H9 (cell line): ENCODE measurements around the gene EXOC2. TPM values are rescaled to one million over a fixed set of nuclear protein-coding genes. Genes with fewer than 3 reads are reported as not detected.

Experiments used
- DNase-seq: peaks from one replicate; pipeline ENCODE4 v3.0.0-alpha.2; 2017
- H2AFZ ChIP-seq: one replicate; pipeline ENCODE4 v1.6.1; 2013; ENCODE audit warnings: mild to moderate bottlenecking, low read length, control low read depth, moderate library complexity
- H2AK5ac ChIP-seq: 2 replicates; pipeline ENCODE4 v1.6.1; 2013; ENCODE audit warnings: low read length, control low read depth, mixed read lengths; ENCODE audit not compliant: insufficient read length
- H2BK120ac ChIP-seq: one replicate; pipeline ENCODE4 v1.6.1; 2013; ENCODE audit warnings: low read depth, mild to moderate bottlenecking, low read length, control low read depth, inconsistent platforms; ENCODE audit not compliant: poor library complexity, severe bottlenecking
- H2BK12ac ChIP-seq: 2 replicates; pipeline ENCODE4 v1.6.1; 2013; ENCODE audit warnings: low read length, control low read depth, mixed read lengths, low read depth; ENCODE audit not compliant: insufficient read length
- H2BK15ac ChIP-seq: 2 replicates; pipeline ENCODE4 v1.6.1; 2013; ENCODE audit warnings: low read depth, low read length, control low read depth
- H2BK20ac ChIP-seq: one replicate; pipeline ENCODE4 v1.6.1; 2013; ENCODE audit warnings: low read depth, mild to moderate bottlenecking, low read length, control low read depth, inconsistent platforms; ENCODE audit not compliant: poor library complexity, severe bottlenecking
- H2BK5ac ChIP-seq: 2 replicates; pipeline ENCODE4 v1.6.1; 2013; ENCODE audit warnings: low read length, control low read depth, mixed read lengths; ENCODE audit not compliant: insufficient read length
- H3K14ac ChIP-seq: 2 replicates; pipeline ENCODE4 v1.6.1; 2013; ENCODE audit warnings: low read length, control low read depth; ENCODE audit not compliant: insufficient read depth
- H3K18ac ChIP-seq: 2 replicates; pipeline ENCODE4 v1.6.1; 2013; ENCODE audit warnings: low read depth, mild to moderate bottlenecking, mixed read lengths, low read length, control low read depth; ENCODE audit not compliant: insufficient read length
- H3K23ac ChIP-seq: 2 replicates; pipeline ENCODE4 v1.6.1; 2013; ENCODE audit warnings: low read length, control low read depth, mixed read lengths, low read depth; ENCODE audit not compliant: insufficient read length
- H3K23me2 ChIP-seq: 2 replicates; pipeline ENCODE4 v1.6.1; 2013; ENCODE audit warnings: low read depth, mild to moderate bottlenecking, mixed read lengths, low read length, control low read depth; ENCODE audit not compliant: insufficient read length, poor library complexity, severe bottlenecking
- H3K27ac ChIP-seq: 2 replicates; pipeline ENCODE4 v1.5.1; 2013; ENCODE audit warnings: low read length, control low read depth, mixed read lengths, low read depth; ENCODE audit not compliant: insufficient read length
- H3K27me3 ChIP-seq: 2 replicates; pipeline ENCODE4 v1.6.1; 2013; ENCODE audit warnings: low read length, control low read depth, inconsistent platforms; ENCODE audit not compliant: insufficient read depth
- H3K4ac ChIP-seq: 2 replicates; pipeline ENCODE4 v1.6.1; 2013; ENCODE audit warnings: low read depth, mild to moderate bottlenecking, control low read depth, inconsistent platforms, low read length, moderate library complexity
- H3K4me1 ChIP-seq: 2 replicates; pipeline ENCODE4 v1.6.1; 2013; ENCODE audit warnings: low read length, control low read depth, inconsistent platforms; ENCODE audit not compliant: insufficient read depth
- H3K4me2 ChIP-seq: 2 replicates; pipeline ENCODE4 v1.6.1; 2013; ENCODE audit warnings: low read length, control low read depth, mixed read lengths; ENCODE audit not compliant: insufficient read length, insufficient read depth
- H3K56ac ChIP-seq: 2 replicates; pipeline ENCODE4 v1.6.1; 2013; ENCODE audit warnings: low read depth, mild to moderate bottlenecking, mixed read lengths, low read length, control low read depth; ENCODE audit not compliant: insufficient read length
- H3K79me1 ChIP-seq: 2 replicates; pipeline ENCODE4 v1.6.1; 2013; ENCODE audit warnings: low read depth, mild to moderate bottlenecking, moderate library complexity, low read length, control low read depth, inconsistent platforms; ENCODE audit not compliant: insufficient read depth, poor library complexity, severe bottlenecking
- H3K79me2 ChIP-seq: 2 replicates; pipeline ENCODE4 v1.6.1; 2013; ENCODE audit warnings: low read length, control low read depth, inconsistent platforms; ENCODE audit not compliant: insufficient read depth
- H3K9ac ChIP-seq: 2 replicates; pipeline ENCODE4 v1.6.1; 2013; ENCODE audit warnings: low read length, control low read depth, mixed read lengths; ENCODE audit not compliant: insufficient read length; ENCODE audit errors: extremely low read depth
- H3K9me3 ChIP-seq: one replicate; pipeline ENCODE4 v1.6.1; 2013; ENCODE audit warnings: low read depth, low read length, inconsistent platforms; ENCODE audit not compliant: control insufficient read depth
- H3T11ph ChIP-seq: one replicate; pipeline ENCODE4 v1.6.1; 2013; ENCODE audit warnings: mild to moderate bottlenecking, low read length, control low read depth, inconsistent platforms
- H4K20me1 ChIP-seq: one replicate; pipeline ENCODE4 v1.6.1; 2013; ENCODE audit not compliant: control insufficient read depth, insufficient read length, insufficient read depth
- H4K5ac ChIP-seq: 2 replicates; pipeline ENCODE4 v1.6.1; 2013; ENCODE audit warnings: low read depth, mild to moderate bottlenecking, mixed read lengths, low read length, control low read depth; ENCODE audit not compliant: insufficient read length
- H4K8ac ChIP-seq: replicated peaks from 2 replicates; pipeline ENCODE4 v1.6.1; 2013; ENCODE audit warnings: low read length, control low read depth, mixed read lengths, low read depth; ENCODE audit not compliant: insufficient read length
- H4K91ac ChIP-seq: 2 replicates; pipeline ENCODE4 v1.6.1; 2013; ENCODE audit warnings: low read depth, mild to moderate bottlenecking, moderate library complexity, mixed read lengths, low read length, control low read depth; ENCODE audit not compliant: insufficient read length
- H3K27ac Mint-ChIP-seq, 3 experiments: 2 replicates in 2 of 3; 3 replicates in 1 of 3; pipeline ENCODE4 v1.8.0; 2020 to 2021; ENCODE audit warnings: mixed read lengths in 3 of 3, mild to moderate bottlenecking in 1 of 3, moderate library complexity in 1 of 3
- H3K27me3 Mint-ChIP-seq: 2 replicates; pipeline ENCODE4 v1.8.0; 2021; ENCODE audit warnings: low read depth, mild to moderate bottlenecking, moderate library complexity, mixed read lengths
- H3K36me3 Mint-ChIP-seq, 3 experiments: 2 replicates in 2 of 3; 3 replicates in 1 of 3; pipeline ENCODE4 v1.8.0; 2020 to 2021; ENCODE audit warnings: low read depth in 3 of 3, mixed read lengths in 3 of 3; ENCODE audit not compliant: insufficient read depth in 1 of 3
- H3K4me1 Mint-ChIP-seq, 2 experiments: 2 replicates each; pipeline ENCODE4 v1.8.0; 2020; ENCODE audit warnings: mixed read lengths in 2 of 2
- H3K4me3 Mint-ChIP-seq, 2 experiments: 2 replicates in 1 of 2; 3 replicates in 1 of 2; pipeline ENCODE4 v1.8.0; 2020 to 2021; ENCODE audit warnings: mild to moderate bottlenecking in 2 of 2, mixed read lengths in 2 of 2, moderate library complexity in 1 of 2
- H3K9me3 Mint-ChIP-seq, 2 experiments: 2 replicates in 1 of 2; 3 replicates in 1 of 2; pipeline ENCODE4 v1.8.0; 2020; ENCODE audit warnings: mild to moderate bottlenecking in 2 of 2, mixed read lengths in 2 of 2, moderate library complexity in 1 of 2
- WGBS: extraction: QIAGEN DNeasy Blood & Tissue Kit; methylation state at CpG from one replicate; pipeline ENCODE4 v1.1.7; 2013; ENCODE audit warnings: missing lambda C conversion rate, low lambda C conversion rate, mixed read lengths; ENCODE audit not compliant: insufficient read length; ENCODE audit errors: extremely low coverage; 5-methylcytosine and 5-hydroxymethylcytosine counted together
- total RNA-seq: library from RNA; stranded (reverse); gene quantifications from 2 replicates; pipeline ENCODE4 v1.2.1, GENCODE V29; 2021
- TF ChIP-seq, protein P1 (sequence below): fragments of 200-600 bp; sonication (generic); conservative IDR thresholded peaks from 3 replicates; pipeline ENCODE4 v1.8.0; 2021; ENCODE audit warnings: antibody characterized with exemption, mild to moderate bottlenecking

EXOC2 gene
- total RNA-seq, 1 experiment from 2014 or later = 29.9 TPM

DNA sequence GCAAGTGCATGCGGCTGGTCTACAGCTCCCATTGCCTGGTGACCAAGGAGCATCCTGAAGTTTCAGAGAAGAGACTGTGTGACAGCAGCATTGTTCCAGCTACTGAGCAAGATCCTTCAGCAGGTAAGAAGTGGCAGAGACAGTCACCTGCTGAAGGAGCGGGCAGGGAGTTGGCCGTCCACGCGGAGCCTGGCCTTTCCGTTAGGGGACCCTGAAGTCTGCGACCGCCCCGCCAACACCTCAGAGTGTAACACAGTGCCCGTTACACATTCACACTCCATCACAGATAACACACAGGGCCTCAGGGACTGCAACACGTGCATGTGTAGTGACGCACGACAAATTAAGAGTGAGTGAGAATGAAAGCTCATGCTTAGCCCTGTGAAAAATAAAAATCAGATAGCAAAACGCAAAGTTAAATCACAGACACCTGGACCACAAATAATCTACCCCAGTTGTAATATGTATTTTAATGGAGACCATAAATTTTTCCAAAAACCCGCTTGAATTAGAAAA, 207.2 kb downstream of the EXOC2 start:
- H3K23ac ChIP-seq = no peak overlapping the region
- no peak overlapping the region for H2BK12ac ChIP-seq
- H3K4me1 ChIP-seq = no peaks in the 10 kb centered on the region
- no peak for DNase-seq
- no peak overlapping the region for H3K4ac ChIP-seq
- peaks cover 20 to 46% of the 10 kb centered on the region in 2 experiments for H3K9me3 Mint-ChIP-seq
- H3K18ac ChIP-seq = no peak overlapping the region
- H3K27ac ChIP-seq = no peak overlapping the region
- H3K79me1 ChIP-seq = no peaks in the 10 kb centered on the region
- no peaks in the 10 kb centered on the region for H4K20me1 ChIP-seq
- no peak overlapping the region for H4K8ac ChIP-seq
- no peak overlapping the region for H2BK120ac ChIP-seq
- H3K9me3 ChIP-seq = peaks cover 15% of the 10 kb centered on the region
- H3K27me3 ChIP-seq = no peaks in the 10 kb centered on the region
- no peak overlapping the region for H3K9ac ChIP-seq
- H2BK15ac ChIP-seq = no peak overlapping the region
- H3K36me3 Mint-ChIP-seq = peaks cover 34 to 69% (median 64%) of the 10 kb centered on the region in 3 experiments
- no peaks in the 10 kb centered on the region for H3K4me1 Mint-ChIP-seq
- no peak overlapping the region for H4K5ac ChIP-seq
- peaks cover 8% of the 10 kb centered on the region for H3K27me3 Mint-ChIP-seq
- H2AK5ac ChIP-seq = no peak overlapping the region
- H3K4me3 Mint-ChIP-seq = no peak overlapping the region
- no peak overlapping the region for H3K4me2 ChIP-seq
- H3K23me2 ChIP-seq = no peaks in the 10 kb centered on the region
- no peak overlapping the region for H3K27ac Mint-ChIP-seq
- H2AFZ ChIP-seq = no peak overlapping the region
- no peak overlapping the region for H4K91ac ChIP-seq
- WGBS = no CpG with 5 or more reads among the region's 15 CpGs
- no peak overlapping the region for H2BK5ac ChIP-seq
- no peaks in the 10 kb centered on the region for H3K79me2 ChIP-seq
- H2BK20ac ChIP-seq = no peak overlapping the region
- no peak overlapping the region for H3T11ph ChIP-seq
- TF ChIP-seq, protein P1, sequence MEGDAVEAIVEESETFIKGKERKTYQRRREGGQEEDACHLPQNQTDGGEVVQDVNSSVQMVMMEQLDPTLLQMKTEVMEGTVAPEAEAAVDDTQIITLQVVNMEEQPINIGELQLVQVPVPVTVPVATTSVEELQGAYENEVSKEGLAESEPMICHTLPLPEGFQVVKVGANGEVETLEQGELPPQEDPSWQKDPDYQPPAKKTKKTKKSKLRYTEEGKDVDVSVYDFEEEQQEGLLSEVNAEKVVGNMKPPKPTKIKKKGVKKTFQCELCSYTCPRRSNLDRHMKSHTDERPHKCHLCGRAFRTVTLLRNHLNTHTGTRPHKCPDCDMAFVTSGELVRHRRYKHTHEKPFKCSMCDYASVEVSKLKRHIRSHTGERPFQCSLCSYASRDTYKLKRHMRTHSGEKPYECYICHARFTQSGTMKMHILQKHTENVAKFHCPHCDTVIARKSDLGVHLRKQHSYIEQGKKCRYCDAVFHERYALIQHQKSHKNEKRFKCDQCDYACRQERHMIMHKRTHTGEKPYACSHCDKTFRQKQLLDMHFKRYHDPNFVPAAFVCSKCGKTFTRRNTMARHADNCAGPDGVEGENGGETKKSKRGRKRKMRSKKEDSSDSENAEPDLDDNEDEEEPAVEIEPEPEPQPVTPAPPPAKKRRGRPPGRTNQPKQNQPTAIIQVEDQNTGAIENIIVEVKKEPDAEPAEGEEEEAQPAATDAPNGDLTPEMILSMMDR = no peak
- no peak overlapping the region for H3K56ac ChIP-seq
- H3K14ac ChIP-seq = no peak overlapping the region
